PC-9 (cell line): Measurements from ENCODE around the gene NRN1. TPM values are rescaled to one million over a fixed set of nuclear protein-coding genes. Genes with fewer than 3 reads are reported as not detected.
"Not testable (repeated sequence)": the region's sequence is repeated elsewhere in the genome, so short reads cannot be mapped to it uniquely, and the experiment has no call there.

ENCODE experiments used
- BruUV-seq: library from RNA; stranded (reverse); fragments of 400-500 nt; replicated peaks from 2 replicates; lab custom pipeline; 2021; lab: Mats Ljungman, UMichigan
- CTCF ChIA-PET: fragments of 300-600 bp; sonication (Branson Sonifier 250); formaldehyde crosslinking; loops from one replicate; lab custom pipeline; 2022; ENCODE audit warnings: antibody characterized with exemption; lab: Charles Lee
- POLR2A ChIA-PET: fragments of 300-600 bp; sonication (Branson Sonifier 250); formaldehyde crosslinking; loops from one replicate; lab custom pipeline; 2022; ENCODE audit warnings: antibody characterized with exemption; ENCODE audit not compliant: unreplicated experiment; lab: Charles Lee
- DNase-seq, 2 experiments: peaks; one replicate each; pipeline versions ENCODE4 v3.0.0 to v3.0.0-alpha.2; 2015 to 2022; ENCODE audit warnings: mixed read lengths in 1 of 2
- H2AFZ ChIP-seq: fragments of 200-600 bp; sonication (generic); 2 replicates; pipeline ENCODE4 v1.8.1; 2017; ENCODE audit warnings: antibody characterized with exemption
- H3F3A ChIP-seq: fragments of 200-600 bp; sonication (generic); 2 replicates; pipeline ENCODE4 v1.8.1; 2017; ENCODE audit warnings: antibody characterized with exemption, mild to moderate bottlenecking, low read depth; ENCODE audit not compliant: insufficient read depth
- H3K27ac ChIP-seq: fragments of 200-600 bp; sonication (generic); 2 replicates; pipeline ENCODE4 v1.6.1; 2016; ENCODE audit warnings: mixed run types
- H3K27me3 ChIP-seq: fragments of 200-600 bp; sonication (generic); 2 replicates; pipeline ENCODE4 v1.6.1; 2016; ENCODE audit warnings: low read depth, mixed run types; ENCODE audit not compliant: insufficient read depth
- H3K36me3 ChIP-seq: fragments of 200-600 bp; sonication (generic); 2 replicates; pipeline ENCODE4 v1.6.1; 2016; ENCODE audit warnings: low read depth, mixed run types
- H3K4me1 ChIP-seq: fragments of 200-600 bp; sonication (generic); replicated peaks from 2 replicates; pipeline ENCODE4 v1.6.1; 2016; ENCODE audit warnings: mixed run types; ENCODE audit not compliant: insufficient read depth
- H3K4me2 ChIP-seq: fragments of 200-600 bp; sonication (generic); 2 replicates; pipeline ENCODE4 v1.6.1; 2017; ENCODE audit warnings: mixed run types
- H3K4me3 ChIP-seq: fragments of 200-600 bp; sonication (generic); 2 replicates; pipeline ENCODE4 v1.6.1; 2016; ENCODE audit warnings: mixed run types
- H3K79me2 ChIP-seq: fragments of 200-600 bp; sonication (generic); 2 replicates; pipeline ENCODE4 v1.6.1; 2017; ENCODE audit warnings: low read depth, mixed run types
- H3K9me2 ChIP-seq: fragments of 200-600 bp; sonication (generic); 2 replicates; pipeline ENCODE4 v1.8.1; 2017; ENCODE audit warnings: mild to moderate bottlenecking; ENCODE audit not compliant: insufficient read depth
- H3K9me3 ChIP-seq: fragments of 200-600 bp; sonication (generic); 2 replicates; pipeline ENCODE4 v1.8.1; 2016; ENCODE audit warnings: low read depth; ENCODE audit not compliant: insufficient read depth
- H4K20me1 ChIP-seq: fragments of 200-600 bp; sonication (generic); 2 replicates; pipeline ENCODE4 v1.8.1; 2017; ENCODE audit not compliant: insufficient read depth
- EZH2 ChIP-seq: fragments of 200-600 bp; sonication (generic); IDR thresholded peaks from 2 replicates; pipeline ENCODE4 v1.8.0; 2017; ENCODE audit warnings: antibody characterized with exemption, low read depth
- intact Hi-C: fragments of 100-400 bp; cut with micrococcal nuclease; formaldehyde crosslinking; loops from one replicate; pipeline ENCODE4 v1.10.0; 2022; ENCODE audit not compliant: unreplicated experiment
- total RNA-seq: library from RNA; stranded (reverse); gene quantifications from 2 replicates; pipeline ENCODE4 v1.2.3, GENCODE V29; 2021
- TF ChIP-seq, protein P1 (sequence below): fragments of 200-600 bp; sonication (generic); conservative IDR thresholded peaks from 2 replicates; pipeline ENCODE4 v1.6.1; 2017; ENCODE audit warnings: mixed run types, antibody characterized with exemption, mild to moderate bottlenecking, moderate library complexity

NRN1 gene
- total RNA-seq, 1 experiment from 2014 or later, result not detected

DNA sequence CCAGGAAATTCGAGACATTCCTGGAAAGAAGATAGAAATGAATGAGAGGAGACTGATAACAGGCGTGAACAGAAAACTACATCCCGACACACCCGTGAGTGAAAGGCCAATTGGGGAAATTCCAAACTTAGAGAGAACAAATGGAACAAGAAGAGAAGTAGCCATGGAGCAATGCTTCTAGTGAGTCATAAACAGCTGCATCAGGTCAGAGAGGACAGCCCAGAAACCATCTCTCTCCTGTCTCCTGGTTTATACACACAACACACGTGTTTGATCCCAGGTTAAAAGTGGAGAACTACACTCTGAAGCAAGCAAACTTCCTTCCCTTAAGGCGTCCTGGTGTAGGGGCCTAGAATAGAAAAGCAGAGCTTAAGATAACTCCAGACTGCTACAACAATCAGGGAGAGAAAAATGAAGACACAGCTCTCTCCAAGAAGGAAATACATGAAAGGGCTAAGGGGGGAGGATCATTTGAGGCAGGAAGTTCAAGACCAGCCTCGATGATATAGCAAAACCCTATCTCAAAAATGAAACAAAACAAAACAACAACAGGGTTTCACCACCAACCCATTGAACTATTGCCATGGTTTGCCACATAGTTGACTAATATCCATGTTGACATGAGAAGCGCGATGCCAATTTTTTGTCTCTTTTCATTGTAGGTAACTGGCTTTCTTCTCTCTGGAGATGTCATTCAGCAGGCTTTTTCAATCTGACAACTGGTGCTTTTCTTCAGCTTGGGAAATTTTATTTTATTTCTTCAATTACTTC lies 26.9 kb downstream of the NRN1 start:
- H3K4me2 ChIP-seq, result no peak overlapping the region
- TF ChIP-seq EZH2, result no peak
- TF ChIP-seq, protein P1, sequence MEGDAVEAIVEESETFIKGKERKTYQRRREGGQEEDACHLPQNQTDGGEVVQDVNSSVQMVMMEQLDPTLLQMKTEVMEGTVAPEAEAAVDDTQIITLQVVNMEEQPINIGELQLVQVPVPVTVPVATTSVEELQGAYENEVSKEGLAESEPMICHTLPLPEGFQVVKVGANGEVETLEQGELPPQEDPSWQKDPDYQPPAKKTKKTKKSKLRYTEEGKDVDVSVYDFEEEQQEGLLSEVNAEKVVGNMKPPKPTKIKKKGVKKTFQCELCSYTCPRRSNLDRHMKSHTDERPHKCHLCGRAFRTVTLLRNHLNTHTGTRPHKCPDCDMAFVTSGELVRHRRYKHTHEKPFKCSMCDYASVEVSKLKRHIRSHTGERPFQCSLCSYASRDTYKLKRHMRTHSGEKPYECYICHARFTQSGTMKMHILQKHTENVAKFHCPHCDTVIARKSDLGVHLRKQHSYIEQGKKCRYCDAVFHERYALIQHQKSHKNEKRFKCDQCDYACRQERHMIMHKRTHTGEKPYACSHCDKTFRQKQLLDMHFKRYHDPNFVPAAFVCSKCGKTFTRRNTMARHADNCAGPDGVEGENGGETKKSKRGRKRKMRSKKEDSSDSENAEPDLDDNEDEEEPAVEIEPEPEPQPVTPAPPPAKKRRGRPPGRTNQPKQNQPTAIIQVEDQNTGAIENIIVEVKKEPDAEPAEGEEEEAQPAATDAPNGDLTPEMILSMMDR, result no peak
- H3K4me1 ChIP-seq, result no peaks in the 10 kb centered on the region
- peaks cover 11% of the 10 kb centered on the region; the same call in 1 of the 2 replicates for H3K27me3 ChIP-seq
- H3K27ac ChIP-seq, result no peak overlapping the region
- H4K20me1 ChIP-seq, result no peaks in the 10 kb centered on the region
- no peaks in the 10 kb centered on the region for H3K9me2 ChIP-seq
- POLR2A ChIA-PET, result no interaction called here
- no peak for DNase-seq
- H3K4me3 ChIP-seq, result no peak overlapping the region
- no peaks in the 10 kb centered on the region for H3K36me3 ChIP-seq
- H2AFZ ChIP-seq, result no peak overlapping the region
- no peaks in the 10 kb centered on the region for H3K79me2 ChIP-seq
- CTCF ChIA-PET, result no interaction called here
- H3F3A ChIP-seq, result no peaks in the 10 kb centered on the region
- BruUV-seq, result no TSS peak
- H3K9me3 ChIP-seq, result no peaks in the 10 kb centered on the region
- intact Hi-C loops, result no loop called here

DNA sequence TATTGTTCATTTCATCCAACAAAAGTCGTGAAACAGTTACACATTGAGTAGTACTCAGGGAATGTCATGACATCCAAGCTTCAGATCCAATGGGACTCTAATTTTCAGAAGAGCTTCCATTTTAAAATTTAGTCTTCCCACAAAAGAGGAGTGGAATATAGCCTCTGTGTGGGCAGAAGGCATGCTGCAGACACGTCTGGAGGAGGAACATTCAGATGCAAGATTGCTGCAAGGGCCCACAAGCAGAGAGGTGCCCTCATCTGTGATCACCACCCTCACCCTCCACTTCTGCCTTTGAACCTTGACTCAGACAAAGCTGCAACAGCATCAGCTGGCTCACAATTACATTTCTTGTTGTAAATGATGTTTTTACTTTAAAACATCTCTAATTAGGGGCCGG lies 29.9 kb downstream of the NRN1 start:
- no peak overlapping the region for H3K4me3 ChIP-seq
- no peak for DNase-seq
- H3K27ac ChIP-seq, result no peak overlapping the region
- no peaks in the 10 kb centered on the region for H3F3A ChIP-seq
- H2AFZ ChIP-seq, result no peak overlapping the region
- no peaks in the 10 kb centered on the region for H3K36me3 ChIP-seq
- no peaks in the 10 kb centered on the region for H3K9me3 ChIP-seq
- H4K20me1 ChIP-seq, result no peaks in the 10 kb centered on the region
- intact Hi-C loops, result no loop called here
- H3K9me2 ChIP-seq, result no peaks in the 10 kb centered on the region
- TF ChIP-seq EZH2, result no peak
- TF ChIP-seq, protein P1, result no peak
- ChIA-PET POLR2A (no interaction called here), CTCF (no interaction called here)
- H3K4me2 ChIP-seq, result no peak overlapping the region
- BruUV-seq, result no TSS peak
- H3K4me1 ChIP-seq, result no peaks in the 10 kb centered on the region
- no peaks in the 10 kb centered on the region for H3K79me2 ChIP-seq
- H3K27me3 ChIP-seq, result peaks cover 11% of the 10 kb centered on the region; the same call in 1 of the 2 replicates

DNA sequence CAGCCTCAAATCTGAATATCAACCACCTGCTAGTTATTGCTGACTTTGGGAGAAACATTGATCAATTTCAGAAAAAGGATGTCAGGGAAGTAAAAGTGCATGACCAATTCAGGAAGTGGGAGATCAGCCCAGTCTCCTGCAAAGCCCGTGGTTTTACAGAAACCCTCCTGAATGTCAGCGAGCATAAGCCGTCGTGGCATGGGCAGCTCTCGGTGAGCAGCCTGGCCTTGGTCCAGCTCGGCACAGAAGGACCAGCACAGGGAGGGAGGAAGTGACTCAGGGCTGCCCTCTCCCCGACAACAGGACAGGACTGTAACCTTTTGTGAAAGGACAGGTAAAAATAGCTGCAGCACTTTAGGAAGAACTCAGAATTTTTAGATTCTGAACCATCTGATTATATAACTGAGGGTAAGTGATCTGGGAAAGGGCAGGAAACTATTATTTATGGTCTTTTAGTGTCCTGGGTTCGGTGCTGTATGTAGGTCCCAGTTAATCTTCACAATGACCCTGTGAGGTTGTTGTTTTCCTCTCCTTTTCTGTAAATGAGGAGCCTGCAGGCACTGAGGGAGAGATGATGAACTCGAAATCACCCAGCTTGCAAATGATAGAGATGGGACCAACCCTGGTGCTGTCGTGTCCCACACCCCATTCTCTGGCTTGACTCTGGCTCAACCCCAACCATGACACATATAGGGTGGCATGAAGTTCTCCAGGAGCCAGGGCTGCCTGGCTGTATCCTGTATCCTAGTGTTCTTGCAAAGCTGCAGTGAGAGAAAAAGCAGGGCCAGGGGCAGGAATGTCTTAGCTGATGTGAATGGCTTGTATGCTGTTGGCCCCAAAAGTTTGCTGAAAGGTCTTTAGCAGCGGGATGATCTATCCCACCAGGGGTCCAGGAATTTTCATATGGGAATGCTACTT lies 37.6 kb downstream of the NRN1 start:
- Histone ChIP-seq H3F3A (no peaks in the 10 kb centered on the region), H3K27ac (no peak overlapping the region), H4K20me1 (no peaks in the 10 kb centered on the region), H3K27me3 (no peaks in the 10 kb centered on the region), H3K9me3 (no peaks in the 10 kb centered on the region), H3K36me3 (no peaks in the 10 kb centered on the region), H3K4me2 (no peak overlapping the region), H3K4me1 (no peaks in the 10 kb centered on the region), H2AFZ (no peak overlapping the region), H3K9me2 (no peaks in the 10 kb centered on the region), H3K4me3 (no peak overlapping the region), H3K79me2 (no peaks in the 10 kb centered on the region)
- POLR2A ChIA-PET, result no interaction called here
- CTCF ChIA-PET, result no interaction called here
- intact Hi-C loops, result no loop called here
- no peak for TF ChIP-seq EZH2
- TF ChIP-seq, protein P1, result no peak
- peak in 1 of 2 experiments; percentile 21 for DNase-seq
- no TSS peak for BruUV-seq

DNA sequence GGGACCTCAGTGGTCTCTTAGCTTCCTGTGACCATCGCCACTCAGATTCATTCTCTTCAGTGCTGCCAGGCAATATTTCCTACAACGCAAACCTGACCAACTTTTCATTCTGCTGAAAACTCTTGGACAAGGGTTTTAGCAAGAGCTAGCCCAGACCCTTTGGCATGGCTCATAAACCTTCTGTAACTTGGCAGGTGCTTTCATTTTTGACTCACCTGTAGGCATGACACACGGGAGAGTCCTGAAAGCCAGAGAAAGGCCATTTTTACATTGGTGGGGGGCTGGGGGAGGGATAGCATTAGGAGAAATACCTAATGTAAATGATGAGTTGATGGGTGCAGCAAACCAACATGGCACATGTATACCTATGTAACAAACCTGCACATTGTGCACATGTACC lies 38.7 kb downstream of the NRN1 start:
- H3K27me3 ChIP-seq, H3K9me3 ChIP-seq, CTCF ChIA-PET, DNase-seq, H3K36me3 ChIP-seq, H2AFZ ChIP-seq, H3K4me3 ChIP-seq, H4K20me1 ChIP-seq, H3F3A ChIP-seq, BruUV-seq, H3K4me2 ChIP-seq, intact Hi-C loops, H3K79me2 ChIP-seq, H3K27ac ChIP-seq, H3K4me1 ChIP-seq, H3K9me2 ChIP-seq, POLR2A ChIA-PET: not testable (repeated sequence)
